BE2C (cell line): ENCODE data around the gene P2RY11.

Experiments used
- DNase-seq: peaks from one replicate; pipeline ENCODE4 v3.0.0-alpha.2; 2020
- H3K27me3 ChIP-seq: fragments of 250-450 bp; sonication (Bioruptor Pico); 2 replicates; pipeline ENCODE4 v1.5.1; 2020; ENCODE audit warnings: mild to moderate bottlenecking
- H3K36me3 ChIP-seq: fragments of 250-450 bp; sonication (Bioruptor Pico); 2 replicates; pipeline ENCODE4 v1.5.1; 2020; ENCODE audit warnings: mild to moderate bottlenecking
- H3K4me1 ChIP-seq: fragments of 250-450 bp; sonication (Bioruptor Pico); 2 replicates; pipeline ENCODE4 v1.5.1; 2020
- H3K4me3 ChIP-seq: 2 replicates; pipeline ENCODE4 v1.5.1; 2011; ENCODE audit warnings: low read depth, low read length
- H3K9me3 ChIP-seq: fragments of 250-450 bp; sonication (Bioruptor Pico); 2 replicates; pipeline ENCODE4 v1.5.1; 2020
- CTCF ChIP-seq: IDR thresholded peaks from 2 replicates; pipeline ENCODE4 v1.5.1; 2012; ENCODE audit warnings: mild to moderate bottlenecking, low read depth, low read length

Gene P2RY11

GRCh38 chr19:10116866-10117616 is 5.5 kb downstream of the P2RY11 start:
- Histone ChIP-seq H3K4me3 (no peak overlapping the region), H3K4me1 (peaks cover 4% of the 10 kb centered on the region; the same call in 1 of the 2 replicates), H3K9me3 (no peaks in the 10 kb centered on the region), H3K36me3 (peaks cover 35% of the 10 kb centered on the region), H3K27me3 (no peaks in the 10 kb centered on the region)
- TF ChIP-seq CTCF, result no peak
- DNase-seq, result no peak

- no peak for TF ChIP-seq CTCF
- H3K4me1 ChIP-seq, result no peaks in the 10 kb centered on the region
- DNase-seq, result no peak
These were observed 7.5 kb downstream of the P2RY11 start for GRCh38 chr19:10118960-10119359.

GRCh38 chr19:10120538-10121189 is 9.2 kb downstream of the P2RY11 start:
- Histone ChIP-seq H3K4me1 (no peaks in the 10 kb centered on the region), H3K9me3 (no peaks in the 10 kb centered on the region), H3K4me3 (no peak overlapping the region), H3K27me3 (no peaks in the 10 kb centered on the region), H3K36me3 (peaks cover 29% of the 10 kb centered on the region)
- no peak for DNase-seq
- TF ChIP-seq CTCF, result no peak

More at GRCh38 chr19:10118960-10119359, 7.5 kb downstream of the P2RY11 start:
- H3K36me3 ChIP-seq, result peaks cover 35% of the 10 kb centered on the region
- peak overlapping the region; percentile 98 for H3K4me3 ChIP-seq
- no peaks in the 10 kb centered on the region for H3K9me3 ChIP-seq
- no peaks in the 10 kb centered on the region for H3K27me3 ChIP-seq

GRCh38 chr19:10122045-10122444 is 10.6 kb downstream of the P2RY11 start:
- H3K9me3 ChIP-seq, result no peaks in the 10 kb centered on the region
- no peak overlapping the region for H3K4me3 ChIP-seq
- H3K27me3 ChIP-seq, result no peaks in the 10 kb centered on the region
- H3K36me3 ChIP-seq, result peaks cover 16% of the 10 kb centered on the region
- TF ChIP-seq CTCF, result no peak
- DNase-seq, result no peak
- H3K4me1 ChIP-seq, result no peaks in the 10 kb centered on the region

- TF ChIP-seq CTCF, result no peak
- no peaks in the 10 kb centered on the region for H3K9me3 ChIP-seq
- peaks cover 5% of the 10 kb centered on the region for H3K36me3 ChIP-seq
- no peaks in the 10 kb centered on the region for H3K27me3 ChIP-seq
- no peak overlapping the region for H3K4me3 ChIP-seq
- DNase-seq, result no peak
- H3K4me1 ChIP-seq, result no peaks in the 10 kb centered on the region
These were observed 12.9 kb downstream of the P2RY11 start for GRCh38 chr19:10124429-10124828.

GRCh38 chr19:10126213-10126639 is 14.7 kb downstream of the P2RY11 start:
- TF ChIP-seq CTCF, result no peak
- peaks cover 15% of the 10 kb centered on the region for H3K36me3 ChIP-seq
- H3K4me1 ChIP-seq, result no peaks in the 10 kb centered on the region
- no peak overlapping the region for H3K4me3 ChIP-seq
- no peaks in the 10 kb centered on the region for H3K27me3 ChIP-seq
- no peak for DNase-seq
- H3K9me3 ChIP-seq, result no peaks in the 10 kb centered on the region
